Activated CD8-positive, alpha-beta T cell treated with anti-CD3 and anti-CD28 coated beads, Interleukin-2, amount 10 ng/mL, durations not matched to agents 7 days and 5 days (primary cell): Measurements from ENCODE around the gene ZNF33A. TPM values are rescaled to one million over a fixed set of nuclear protein-coding genes. Genes with fewer than 3 reads are reported as not detected.
"Not testable (repeated sequence)": the region's sequence is repeated elsewhere in the genome, so short reads cannot be mapped to it uniquely, and the experiment has no call there.

Experiments used
- ATAC-seq: fragments of 150-1000 bp; cut with Tn5 transposase; one replicate; pipeline ENCODE4 v1.10.0; 2021; ENCODE audit warnings: moderate library complexity
- CTCF ChIA-PET: fragments of 350-600 bp; sonication (Branson Sonifier 250); formaldehyde crosslinking; loops from one replicate; lab custom pipeline; 2021; ENCODE audit warnings: antibody characterized with exemption; lab: Charles Lee
- POLR2A ChIA-PET: fragments of 350-600 bp; sonication (Branson Sonifier 250); formaldehyde crosslinking; loops from one replicate; lab custom pipeline; 2021; ENCODE audit warnings: antibody characterized with exemption; lab: Charles Lee
- DNase-seq: peaks from one replicate; pipeline ENCODE4 v3.0.0-alpha.2; 2020
- H3K27ac Mint-ChIP-seq: one replicate; pipeline ENCODE4 v1.8.0; 2021; ENCODE audit warnings: mild to moderate bottlenecking, mixed read lengths
- H3K27me3 Mint-ChIP-seq: one replicate; pipeline ENCODE4 v1.8.0; 2021; ENCODE audit warnings: low read depth, mixed read lengths
- H3K36me3 Mint-ChIP-seq: one replicate; pipeline ENCODE4 v1.8.0; 2021; ENCODE audit warnings: low read depth, mixed read lengths
- H3K4me1 Mint-ChIP-seq: one replicate; pipeline ENCODE4 v1.8.0; 2021; ENCODE audit warnings: low read depth, mixed read lengths
- H3K4me3 Mint-ChIP-seq: one replicate; pipeline ENCODE4 v1.8.0; 2021; ENCODE audit warnings: mild to moderate bottlenecking, mixed read lengths
- H3K9me3 Mint-ChIP-seq: one replicate; pipeline ENCODE4 v1.8.0; 2022; ENCODE audit warnings: mixed read lengths; ENCODE audit not compliant: insufficient read depth
- total RNA-seq, 2 experiments: library from RNA; stranded (reverse); gene quantifications; one replicate each; pipeline ENCODE4 v1.2.3, GENCODE V29; 2021

ZNF33A gene
- total RNA-seq, 2 experiments from 2014 or later: 26.1 to 26.6 TPM

- CTCF ChIA-PET: interaction anchor here (1.9 to 2.1 kb wide), 2 partner anchors 27 to 28 kb away, joined by 4 to 6 read pairs; partner anchors contain the start of gene ZNF25
- H3K9me3 Mint-ChIP-seq: no peaks in the 10 kb centered on the region
- no peaks in the 10 kb centered on the region for H3K36me3 Mint-ChIP-seq
- H3K27me3 Mint-ChIP-seq: no peaks in the 10 kb centered on the region
- POLR2A ChIA-PET: no interaction called here
- H3K4me1 Mint-ChIP-seq: no peaks in the 10 kb centered on the region
- H3K4me3 Mint-ChIP-seq: no peak overlapping the region
- H3K27ac Mint-ChIP-seq: no peak overlapping the region
- no peak for ATAC-seq
- DNase-seq: no peak
These were observed 6.9 kb upstream of the ZNF33A start for GRCh38 chr10:38003588-38003987.

GRCh38 chr10:38007551-38007950 is 2.9 kb upstream of the ZNF33A start:
- ATAC-seq (no peak), DNase-seq (no peak)
- H3K4me1 Mint-ChIP-seq: peaks cover 20% of the 10 kb centered on the region
- ChIA-PET CTCF (interaction anchor here (1.7 kb wide), 1 partner anchor 31 kb away, joined by 6 read pairs; the partner anchor contains the start of gene ZNF25), POLR2A (no interaction called here)
- H3K4me3 Mint-ChIP-seq: no peak overlapping the region
- H3K27me3 Mint-ChIP-seq: no peaks in the 10 kb centered on the region
- H3K27ac Mint-ChIP-seq: no peak overlapping the region
- H3K36me3 Mint-ChIP-seq: peaks cover 13% of the 10 kb centered on the region
- H3K9me3 Mint-ChIP-seq: no peaks in the 10 kb centered on the region

GRCh38 chr10:38007991-38008390 is 2.5 kb upstream of the ZNF33A start:
- Mint-ChIP-seq H3K9me3 (no peaks in the 10 kb centered on the region), H3K4me1 (peaks cover 23% of the 10 kb centered on the region), H3K27me3 (no peaks in the 10 kb centered on the region), H3K36me3 (peaks cover 15% of the 10 kb centered on the region), H3K4me3 (no peak overlapping the region), H3K27ac (no peak overlapping the region)
- no peak for ATAC-seq
- POLR2A ChIA-PET: no interaction called here
- CTCF ChIA-PET: interaction anchor here (1.7 kb wide), 1 partner anchor 31 kb away, joined by 6 read pairs; the partner anchor contains the start of gene ZNF25
- no peak for DNase-seq

- no peak for DNase-seq
- H3K27ac Mint-ChIP-seq: no peak overlapping the region
- POLR2A ChIA-PET: no interaction called here
- H3K36me3 Mint-ChIP-seq: peaks cover 81% of the 10 kb centered on the region
- no peak overlapping the region for H3K4me3 Mint-ChIP-seq
- CTCF ChIA-PET: no interaction called here
- no peak for ATAC-seq
- peaks cover 16% of the 10 kb centered on the region for H3K4me1 Mint-ChIP-seq
- no peaks in the 10 kb centered on the region for H3K27me3 Mint-ChIP-seq
- H3K9me3 Mint-ChIP-seq: peaks cover 16% of the 10 kb centered on the region
These were observed 5.9 kb downstream of the ZNF33A start for GRCh38 chr10:38016354-38016753.

GRCh38 chr10:38019124-38019523 is 8.6 kb downstream of the ZNF33A start:
- POLR2A ChIA-PET: interaction anchor here (0.6 kb wide), 1 partner anchor 9 kb away, joined by 3 read pairs; no protein-coding TSS in a partner anchor
- CTCF ChIA-PET, H3K27ac Mint-ChIP-seq, H3K27me3 Mint-ChIP-seq, H3K4me3 Mint-ChIP-seq, H3K4me1 Mint-ChIP-seq, DNase-seq, ATAC-seq: not testable (repeated sequence)
- Mint-ChIP-seq H3K36me3 (peaks cover 89% of the 10 kb centered on the region), H3K9me3 (peaks cover 16% of the 10 kb centered on the region)

- H3K36me3 Mint-ChIP-seq: peaks cover 96% of the 10 kb centered on the region
- POLR2A ChIA-PET: no interaction called here
- ATAC-seq (no peak), DNase-seq (no peak)
- peaks cover 25% of the 10 kb centered on the region for H3K4me1 Mint-ChIP-seq
- H3K4me3 Mint-ChIP-seq: no peak overlapping the region
- no peaks in the 10 kb centered on the region for H3K27me3 Mint-ChIP-seq
- CTCF ChIA-PET: no interaction called here
- H3K9me3 Mint-ChIP-seq: peaks cover 23% of the 10 kb centered on the region
- peak overlapping the region; percentile 64 for H3K27ac Mint-ChIP-seq
These were observed 14.8 kb downstream of the ZNF33A start for GRCh38 chr10:38025283-38025682.

- Mint-ChIP-seq H3K36me3 (peaks cover 90% of the 10 kb centered on the region), H3K27me3 (no peaks in the 10 kb centered on the region), H3K4me3 (no peak overlapping the region), H3K9me3 (peaks cover 23% of the 10 kb centered on the region), H3K4me1 (peaks cover 25% of the 10 kb centered on the region), H3K27ac (no peak overlapping the region)
- CTCF ChIA-PET: no interaction called here
- DNase-seq (no peak), ATAC-seq (no peak)
- POLR2A ChIA-PET: no interaction called here
These were observed 17.5 kb downstream of the ZNF33A start for GRCh38 chr10:38027986-38028385.

GRCh38 chr10:38032886-38033285 is 22.4 kb downstream of the ZNF33A start:
- ATAC-seq: no peak
- no peak for DNase-seq
- CTCF ChIA-PET: no interaction called here
- Mint-ChIP-seq H3K27ac (no peak overlapping the region), H3K4me1 (peaks cover 7% of the 10 kb centered on the region), H3K36me3 (peaks cover 87% of the 10 kb centered on the region), H3K4me3 (no peak overlapping the region), H3K9me3 (peaks cover 8% of the 10 kb centered on the region), H3K27me3 (no peaks in the 10 kb centered on the region)
- POLR2A ChIA-PET: no interaction called here

GRCh38 chr10:38038107-38038931 is 27.8 kb downstream of the ZNF33A start:
- Mint-ChIP-seq H3K27me3 (no peaks in the 10 kb centered on the region), H3K27ac (peak overlapping the region; percentile 90), H3K36me3 (peaks cover 80% of the 10 kb centered on the region), H3K4me1 (peaks cover 20% of the 10 kb centered on the region), H3K4me3 (peak overlapping the region; percentile 72), H3K9me3 (peaks cover 13% of the 10 kb centered on the region)
- no peak for DNase-seq
- POLR2A ChIA-PET: no interaction called here
- peak; percentile 80 for ATAC-seq
- CTCF ChIA-PET: no interaction called here

GRCh38 chr10:38038932-38039245 is 28.4 kb downstream of the ZNF33A start:
- POLR2A ChIA-PET: no interaction called here
- H3K9me3 Mint-ChIP-seq: peaks cover 13% of the 10 kb centered on the region
- H3K36me3 Mint-ChIP-seq: peaks cover 80% of the 10 kb centered on the region
- peak overlapping the region; percentile 72 for H3K4me3 Mint-ChIP-seq
- no peak for DNase-seq
- H3K4me1 Mint-ChIP-seq: peaks cover 25% of the 10 kb centered on the region
- no peaks in the 10 kb centered on the region for H3K27me3 Mint-ChIP-seq
- CTCF ChIA-PET: no interaction called here
- ATAC-seq: no peak
- H3K27ac Mint-ChIP-seq: peak overlapping the region; percentile 90

GRCh38 chr10:38043516-38043915 is 33.0 kb downstream of the ZNF33A start:
- Mint-ChIP-seq H3K27me3 (no peaks in the 10 kb centered on the region), H3K9me3 (peaks cover 35% of the 10 kb centered on the region), H3K27ac (no peak overlapping the region), H3K4me3 (no peak overlapping the region), H3K4me1 (peaks cover 27% of the 10 kb centered on the region), H3K36me3 (peaks cover 75% of the 10 kb centered on the region)
- ChIA-PET POLR2A (no interaction called here), CTCF (no interaction called here)
- no peak for DNase-seq
- no peak for ATAC-seq

- DNase-seq (no peak), ATAC-seq (no peak)
- H3K36me3 Mint-ChIP-seq: peaks cover 71% of the 10 kb centered on the region
- H3K4me1 Mint-ChIP-seq: peaks cover 13% of the 10 kb centered on the region
- H3K27me3 Mint-ChIP-seq: no peaks in the 10 kb centered on the region
- ChIA-PET CTCF (no interaction called here), POLR2A (interaction anchor here (0.6 kb wide), 1 partner anchor 72 kb away, joined by 3 read pairs; no protein-coding TSS in a partner anchor)
- no peak overlapping the region for H3K27ac Mint-ChIP-seq
- H3K4me3 Mint-ChIP-seq: no peak overlapping the region
- H3K9me3 Mint-ChIP-seq: peaks cover 34% of the 10 kb centered on the region
These were observed 34.7 kb downstream of the ZNF33A start for GRCh38 chr10:38045129-38045528.
